ENCODE data around the gene MT1F. TPM values are rescaled to one million over a fixed set of nuclear protein-coding genes. Genes with fewer than 3 reads are reported as not detected.
A peak's percentile ranks its signal among the peaks of the same experiment; 100 is the strongest.

Gene MT1F
- total RNA-seq, 1 experiment from 2014 or later: 27.3 TPM

DNA sequence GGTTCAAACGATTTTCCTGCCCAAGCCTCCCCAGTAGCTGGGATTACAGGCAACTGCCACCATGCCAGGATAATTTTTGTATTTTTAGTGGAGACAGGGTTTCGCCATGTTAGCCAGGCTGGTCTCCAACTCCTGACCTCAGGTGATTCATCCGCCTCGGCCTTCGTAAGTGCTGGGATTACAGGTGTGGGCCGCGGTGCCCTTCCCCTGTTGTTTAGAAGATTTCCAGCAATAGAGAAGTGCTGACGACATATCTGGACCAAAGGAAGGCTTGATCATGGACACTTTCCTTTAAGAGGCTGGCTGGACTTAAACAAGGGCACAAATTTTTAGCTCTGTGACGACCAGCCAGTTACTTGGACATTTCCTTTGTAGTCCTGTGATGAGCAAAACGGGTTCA, 26.6 kb upstream of the MT1F start:
- ChIA-PET POLR2A (ENCODE audit: unreplicated experiment) (no interaction called here), CTCF (interaction anchor here (0.6 kb wide), 1 partner anchor 71 kb away, joined by 4 read pairs; no protein-coding TSS in a partner anchor)
- Histone ChIP-seq H3K9me2 (replicated peaks; ENCODE audit: low read length) (no peaks in the 10 kb centered on the region), H3F3A (ENCODE audit: low read length, unreplicated experiment) (no peaks in the 10 kb centered on the region), H3K36me3 (ENCODE audit: low read depth, low read length) (no peaks in the 10 kb centered on the region), H3K79me2 (ENCODE audit: low read length) (no peaks in the 10 kb centered on the region), H2AFZ (ENCODE audit: low read length) (no peak overlapping the region), H4K20me1 (ENCODE audit: low read length) (no peaks in the 10 kb centered on the region), H3K4me1 (ENCODE audit: insufficient read depth, low read length) (peaks cover 9% of the 10 kb centered on the region), H3K4me3 (ENCODE audit: low read length) (no peak overlapping the region), H3K9me3 (ENCODE audit: low read length) (no peaks in the 10 kb centered on the region), H3K27ac (ENCODE audit: low read length) (no peak overlapping the region), H3K9ac (ENCODE audit: low read length) (no peak overlapping the region), H3K4me2 (ENCODE audit: low read length) (no peak overlapping the region), H3K27me3 (ENCODE audit: low read length) (no peaks in the 10 kb centered on the region)
- no peak for TF ChIP-seq EZH2 (IDR thresholded peaks at IDR 0.05; ENCODE audit: low read length, unreplicated experiment)
- no peak for TF ChIP-seq EZH2phosphoT487 (IDR thresholded peaks at IDR 0.05; ENCODE audit: borderline replicate concordance, low read length)
- TF ChIP-seq, protein P1, sequence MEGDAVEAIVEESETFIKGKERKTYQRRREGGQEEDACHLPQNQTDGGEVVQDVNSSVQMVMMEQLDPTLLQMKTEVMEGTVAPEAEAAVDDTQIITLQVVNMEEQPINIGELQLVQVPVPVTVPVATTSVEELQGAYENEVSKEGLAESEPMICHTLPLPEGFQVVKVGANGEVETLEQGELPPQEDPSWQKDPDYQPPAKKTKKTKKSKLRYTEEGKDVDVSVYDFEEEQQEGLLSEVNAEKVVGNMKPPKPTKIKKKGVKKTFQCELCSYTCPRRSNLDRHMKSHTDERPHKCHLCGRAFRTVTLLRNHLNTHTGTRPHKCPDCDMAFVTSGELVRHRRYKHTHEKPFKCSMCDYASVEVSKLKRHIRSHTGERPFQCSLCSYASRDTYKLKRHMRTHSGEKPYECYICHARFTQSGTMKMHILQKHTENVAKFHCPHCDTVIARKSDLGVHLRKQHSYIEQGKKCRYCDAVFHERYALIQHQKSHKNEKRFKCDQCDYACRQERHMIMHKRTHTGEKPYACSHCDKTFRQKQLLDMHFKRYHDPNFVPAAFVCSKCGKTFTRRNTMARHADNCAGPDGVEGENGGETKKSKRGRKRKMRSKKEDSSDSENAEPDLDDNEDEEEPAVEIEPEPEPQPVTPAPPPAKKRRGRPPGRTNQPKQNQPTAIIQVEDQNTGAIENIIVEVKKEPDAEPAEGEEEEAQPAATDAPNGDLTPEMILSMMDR (conservative IDR thresholded peaks at IDR 0.05; ENCODE audit: low read depth, low read length): no peak
- no peak for DNase-seq
- BruUV-seq (replicated peaks): no TSS peak
- no peak for ATAC-seq
- intact Hi-C loops (cut with micrococcal nuclease): no loop called here

DNA sequence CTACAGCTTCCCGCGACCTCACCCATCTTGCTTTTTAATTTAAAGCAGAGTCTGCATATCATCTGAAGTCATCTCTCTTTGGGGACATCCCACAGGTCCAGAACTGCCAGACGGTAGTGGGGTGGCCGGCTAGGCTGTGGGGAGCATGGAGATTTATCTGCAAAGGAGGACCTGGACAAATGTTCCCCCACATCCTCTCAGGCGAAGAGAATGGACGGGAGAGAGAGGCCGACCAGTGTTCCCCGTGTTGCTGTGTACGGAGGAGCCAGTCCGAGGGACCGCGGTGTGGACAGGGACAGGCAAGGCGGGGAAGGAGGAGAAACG, 26.0 kb upstream of the MT1F start:
- peak; percentile 42; the same call in 1 of the 2 replicates for ATAC-seq
- H4K20me1 ChIP-seq (ENCODE audit: low read length): no peaks in the 10 kb centered on the region
- H3K4me1 ChIP-seq (ENCODE audit: insufficient read depth, low read length): peaks cover 5% of the 10 kb centered on the region
- intact Hi-C loops (cut with micrococcal nuclease): no loop called here
- BruUV-seq (replicated peaks): no TSS peak
- no peaks in the 10 kb centered on the region for H3K27me3 ChIP-seq (ENCODE audit: low read length)
- no peak for DNase-seq
- CTCF ChIA-PET: no interaction called here
- no peaks in the 10 kb centered on the region for H3K36me3 ChIP-seq (ENCODE audit: low read depth, low read length)
- peak overlapping the region; percentile 91 for H2AFZ ChIP-seq (ENCODE audit: low read length)
- no peaks in the 10 kb centered on the region for H3K79me2 ChIP-seq (ENCODE audit: low read length)
- H3K9me2 ChIP-seq (replicated peaks; ENCODE audit: low read length): no peaks in the 10 kb centered on the region
- TF ChIP-seq EZH2phosphoT487 (IDR thresholded peaks at IDR 0.05; ENCODE audit: borderline replicate concordance, low read length) (no peak), EZH2 (IDR thresholded peaks at IDR 0.05; ENCODE audit: low read length, unreplicated experiment) (no peak)
- TF ChIP-seq, protein P1 (conservative IDR thresholded peaks at IDR 0.05; ENCODE audit: low read depth, low read length): no peak
- POLR2A ChIA-PET (ENCODE audit: unreplicated experiment): no interaction called here
- H3K4me3 ChIP-seq (ENCODE audit: low read length): peak overlapping the region; percentile 67
- peak overlapping the region; percentile 80 for H3K4me2 ChIP-seq (ENCODE audit: low read length)
- no peaks in the 10 kb centered on the region for H3K9me3 ChIP-seq (ENCODE audit: low read length)
- no peaks in the 10 kb centered on the region for H3F3A ChIP-seq (ENCODE audit: low read length, unreplicated experiment)
- no peak overlapping the region for H3K27ac ChIP-seq (ENCODE audit: low read length)
- H3K9ac ChIP-seq (ENCODE audit: low read length): peak overlapping the region; percentile 27; the same call in 1 of the 2 replicates

DNA sequence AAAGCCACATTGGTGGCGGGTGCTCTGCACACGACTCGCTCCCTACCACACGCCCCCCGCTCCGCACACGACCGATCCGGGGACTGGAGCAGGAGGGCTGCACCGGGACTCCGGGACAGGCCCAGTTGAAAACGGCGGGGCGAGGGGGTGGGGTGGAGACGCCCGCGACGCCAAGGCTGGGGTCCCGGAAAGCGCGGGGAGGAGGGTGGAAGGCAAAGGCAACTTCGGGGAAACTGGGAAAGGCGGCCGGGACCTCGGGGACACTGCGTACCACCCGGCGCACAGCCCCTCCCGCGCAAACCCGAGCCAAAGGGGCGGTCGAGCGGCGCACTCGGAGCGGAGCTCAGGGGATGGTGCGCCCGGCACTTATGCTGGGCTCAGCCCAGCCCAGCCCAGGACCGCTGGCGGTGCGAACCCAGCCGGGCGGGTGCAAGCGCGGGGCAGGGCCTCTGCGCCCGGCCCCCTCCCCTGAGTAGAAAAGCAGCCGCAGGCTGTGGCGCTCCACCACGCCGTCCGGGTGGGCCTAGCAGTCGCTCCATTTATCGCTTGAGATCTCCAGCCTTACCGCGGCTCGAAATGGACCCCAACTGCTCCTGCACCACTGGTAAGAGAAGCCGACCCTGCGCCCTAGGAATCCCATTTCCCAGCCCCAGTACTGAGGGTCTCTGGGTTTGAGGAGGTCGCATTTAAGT, 25.5 kb upstream of the MT1F start, which contains the start of gene MT1M:
TSS of gene MT1M (plus strand) at position 504 of the 692 bp plus-strand sequence. CDS start at position 577, 73 bp downstream.
- DNase-seq: peak; percentile 22
- no TSS peak for BruUV-seq (replicated peaks)
- Histone ChIP-seq H3K4me1 (ENCODE audit: insufficient read depth, low read length) (no peaks in the 10 kb centered on the region; the same call in 1 of the 2 replicates), H3K79me2 (ENCODE audit: low read length) (no peaks in the 10 kb centered on the region), H3F3A (ENCODE audit: low read length, unreplicated experiment) (no peaks in the 10 kb centered on the region), H4K20me1 (ENCODE audit: low read length) (no peaks in the 10 kb centered on the region), H3K9me3 (ENCODE audit: low read length) (no peaks in the 10 kb centered on the region), H3K9ac (ENCODE audit: low read length) (peak within 1 kb of the TSS; percentile 27; the same call in 1 of the 2 replicates), H2AFZ (ENCODE audit: low read length) (peak within 1 kb of the TSS; percentile 91), H3K9me2 (replicated peaks; ENCODE audit: low read length) (no peaks in the 10 kb centered on the region), H3K4me3 (ENCODE audit: low read length) (peak within 1 kb of the TSS; percentile 67), H3K27ac (ENCODE audit: low read length) (no peak within 1 kb of the TSS), H3K36me3 (ENCODE audit: low read depth, low read length) (no peaks in the 10 kb centered on the region), H3K4me2 (ENCODE audit: low read length) (peak within 1 kb of the TSS; percentile 80), H3K27me3 (ENCODE audit: low read length) (no peaks in the 10 kb centered on the region)
- ATAC-seq: peak; percentile 79
- intact Hi-C loops (cut with micrococcal nuclease): no loop called here
- TF ChIP-seq EZH2phosphoT487 (IDR thresholded peaks at IDR 0.05; ENCODE audit: borderline replicate concordance, low read length) (no peak), EZH2 (IDR thresholded peaks at IDR 0.05; ENCODE audit: low read length, unreplicated experiment) (no peak)
- TF ChIP-seq, protein P1 (conservative IDR thresholded peaks at IDR 0.05; ENCODE audit: low read depth, low read length): no peak
- POLR2A ChIA-PET (ENCODE audit: unreplicated experiment): no interaction called here
- CTCF ChIA-PET: no interaction called here
